Tibial nerve (tissue), 4 donors: Measurements from ENCODE around the gene MYH7B. TPM values are rescaled to one million over a fixed set of nuclear protein-coding genes. Genes with fewer than 3 reads are reported as not detected.

ENCODE experiments used
- DNase-seq, 2 donors: peaks; one replicate each; pipeline ENCODE4 v3.0.0-alpha.2; 2019; ENCODE audit warnings: low spot score in 2 of 2
- H3K27ac ChIP-seq, 4 donors: fragments of 200-600 bp; sonication (generic) in 3 of 4; one replicate each; pipeline ENCODE4 v1.5.1; 2017 to 2019; ENCODE audit warnings: mild to moderate bottlenecking in 1 of 4
- H3K27me3 ChIP-seq, 2 donors: fragments of 200-600 bp; sonication (generic) in 1 of 2; one replicate each; pipeline versions ENCODE4 v1.5.1 to v1.6.0; 2017 to 2019
- H3K36me3 ChIP-seq, 3 donors: fragments of 200-600 bp; sonication (generic); one replicate each; pipeline ENCODE4 v1.5.1; 2018 to 2019
- H3K4me1 ChIP-seq, 4 donors: fragments of 200-600 bp; sonication (generic) in 3 of 4; one replicate each; pipeline ENCODE4 v1.5.1; 2017 to 2019
- H3K4me3 ChIP-seq, 4 donors: fragments of 200-600 bp; sonication (generic) in 3 of 4; one replicate each; pipeline ENCODE4 v1.5.1; 2017 to 2019; ENCODE audit warnings: mild to moderate bottlenecking in 1 of 4, moderate library complexity in 1 of 4
- H3K9me3 ChIP-seq, 4 donors: fragments of 200-600 bp; sonication (generic) in 3 of 4; one replicate each; pipeline ENCODE4 v1.5.1; 2017 to 2019
- CTCF ChIP-seq, 5 experiments: fragments of 200-600 bp in 3 of 5; fragments of 450-650 bp in 2 of 5; sonication (generic) in 3 of 5; IDR thresholded peaks; one replicate each; pipeline ENCODE4 v1.5.1; 2016 to 2019; ENCODE audit warnings: antibody characterized with exemption in 5 of 5, mild to moderate bottlenecking in 3 of 5, moderate library complexity in 2 of 5
- EP300 ChIP-seq, 2 donors: sonication (generic); formaldehyde crosslinking; IDR thresholded peaks; one replicate each; pipeline ENCODE4 v1.6.1; 2017; ENCODE audit warnings: antibody characterized with exemption in 2 of 2, mild to moderate bottlenecking in 1 of 2
- POLR2A ChIP-seq, 2 donors: fragments of 450-650 bp; IDR thresholded peaks; one replicate each; pipeline ENCODE4 v1.6.1; 2017; ENCODE audit warnings: antibody characterized with exemption in 2 of 2, mild to moderate bottlenecking in 2 of 2, moderate library complexity in 2 of 2
- WGBS, 2 donors: methylation state at CpG; one replicate each; pipeline ENCODE4 v1.1.5; 2018; 5-methylcytosine and 5-hydroxymethylcytosine counted together
- total RNA-seq, 4 donors: library from RNA; depleted of rRNA; stranded (reverse); fragments of >200 nt; gene quantifications; one replicate each; pipeline ENCODE4 v1.1.0, GENCODE V29; 2016

MYH7B gene
- total RNA-seq, 4 donors from 2014 or later: 3.3 to 5.3 (median 4.0) TPM

DNA sequence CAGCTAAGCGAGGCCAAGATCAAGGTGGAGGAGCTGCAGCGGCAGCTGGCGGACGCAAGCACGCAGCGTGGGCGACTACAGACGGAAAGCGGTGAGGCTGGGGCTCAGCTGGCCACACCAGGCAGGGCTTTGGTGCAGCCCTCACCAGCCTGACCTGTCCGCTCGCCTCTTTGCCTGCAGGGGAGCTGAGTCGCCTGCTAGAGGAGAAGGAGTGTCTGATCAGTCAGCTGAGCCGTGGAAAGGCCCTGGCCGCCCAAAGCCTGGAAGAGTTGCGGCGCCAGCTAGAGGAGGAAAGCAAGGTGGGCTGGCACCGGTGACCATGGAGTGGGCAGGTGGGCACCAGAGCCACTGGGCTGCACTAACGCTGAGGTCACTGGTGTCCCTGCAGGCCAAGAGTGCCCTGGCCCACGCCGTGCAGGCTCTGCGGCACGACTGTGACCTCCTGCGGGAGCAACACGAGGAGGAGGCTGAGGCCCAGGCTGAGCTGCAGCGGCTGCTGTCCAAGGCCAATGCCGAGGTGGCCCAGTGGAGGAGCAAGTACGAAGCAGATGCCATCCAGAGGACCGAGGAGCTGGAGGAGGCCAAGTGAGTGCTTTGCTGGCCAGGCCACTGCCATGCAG is 42.8 kb downstream of the MYH7B start:
- Histone ChIP-seq H3K27me3 (no peaks in the 10 kb centered on the region), H3K4me3 (no peak overlapping the region), H3K9me3 (no peaks in the 10 kb centered on the region), H3K4me1 (peaks cover 0 to 11% (median 0%) of the 10 kb centered on the region in 4 donors), H3K27ac (no peak overlapping the region), H3K36me3 (peaks cover 2 to 100% (median 36%) of the 10 kb centered on the region in 3 donors)
- TF ChIP-seq EP300 (IDR thresholded peaks at IDR 0.05): no peak
- TF ChIP-seq POLR2A (IDR thresholded peaks at IDR 0.05): no peak
- no peak for TF ChIP-seq CTCF (IDR thresholded peaks at IDR 0.05)
- DNase-seq: no peak
- 88% methylated on average over 23 to 27 of the region's 28 CpGs for WGBS, 2 donors

GRCh38 chr20:34999021-34999451 is 43.4 kb downstream of the MYH7B start:
- Histone ChIP-seq H3K4me3 (no peak overlapping the region), H3K36me3 (peaks cover 2 to 100% (median 38%) of the 10 kb centered on the region in 3 donors), H3K27ac (no peak overlapping the region), H3K27me3 (no peaks in the 10 kb centered on the region), H3K4me1 (peaks cover 0 to 11% (median 0%) of the 10 kb centered on the region in 4 donors), H3K9me3 (no peaks in the 10 kb centered on the region)
- TF ChIP-seq CTCF (IDR thresholded peaks at IDR 0.05) (no peak), EP300 (IDR thresholded peaks at IDR 0.05) (no peak), POLR2A (IDR thresholded peaks at IDR 0.05) (no peak)
- DNase-seq: no peak
- WGBS, 2 donors: 90 to 92% methylated on average over 25 of the region's 25 CpGs

DNA sequence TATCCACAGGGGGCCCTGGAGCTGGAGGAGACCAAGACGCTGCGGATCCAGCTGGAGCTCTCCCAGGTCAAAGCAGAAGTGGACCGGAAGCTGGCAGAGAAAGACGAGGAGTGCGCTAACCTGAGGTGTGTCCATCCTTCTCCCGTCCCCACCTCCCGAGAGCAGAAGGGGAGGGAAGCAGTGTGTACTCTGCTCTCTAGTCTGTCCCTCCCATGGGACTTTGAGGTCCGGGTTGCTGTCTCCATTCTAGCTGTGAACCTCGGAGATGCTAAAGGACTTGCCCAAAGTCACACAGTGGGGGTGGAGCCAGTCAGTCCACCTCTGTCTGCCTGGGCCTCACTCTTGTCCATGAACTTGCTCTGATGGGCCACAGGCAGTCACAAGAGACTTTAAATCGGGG is 44.1 kb downstream of the MYH7B start:
- Histone ChIP-seq H3K36me3 (peaks cover 2 to 100% (median 39%) of the 10 kb centered on the region in 3 donors), H3K27me3 (no peaks in the 10 kb centered on the region), H3K4me1 (peaks cover 0 to 11% (median 0%) of the 10 kb centered on the region in 4 donors), H3K4me3 (no peak overlapping the region), H3K9me3 (no peaks in the 10 kb centered on the region), H3K27ac (no peak overlapping the region)
- TF ChIP-seq EP300 (IDR thresholded peaks at IDR 0.05) (no peak), POLR2A (IDR thresholded peaks at IDR 0.05) (no peak), CTCF (IDR thresholded peaks at IDR 0.05) (no peak)
- DNase-seq: no peak
- 68 to 79% methylated on average over 10 of the region's 10 CpGs for whole genome bisulfite sequencing, 2 donors

GRCh38 chr20:35000311-35000921 is 44.7 kb downstream of the MYH7B start:
- 91 to 93% methylated on average over 28 of the region's 28 CpGs for WGBS, 2 donors
- no peaks in the 10 kb centered on the region for H3K27me3 ChIP-seq
- no peak for DNase-seq
- H3K4me1 ChIP-seq: peaks cover 0 to 11% (median 0%) of the 10 kb centered on the region in 4 donors
- no peak for TF ChIP-seq CTCF (IDR thresholded peaks at IDR 0.05)
- no peak for TF ChIP-seq POLR2A (IDR thresholded peaks at IDR 0.05)
- no peak for TF ChIP-seq EP300 (IDR thresholded peaks at IDR 0.05)
- H3K27ac ChIP-seq: no peak overlapping the region
- H3K4me3 ChIP-seq: no peak overlapping the region
- H3K9me3 ChIP-seq: no peaks in the 10 kb centered on the region
- peaks cover 2 to 100% (median 44%) of the 10 kb centered on the region in 3 donors for H3K36me3 ChIP-seq

DNA sequence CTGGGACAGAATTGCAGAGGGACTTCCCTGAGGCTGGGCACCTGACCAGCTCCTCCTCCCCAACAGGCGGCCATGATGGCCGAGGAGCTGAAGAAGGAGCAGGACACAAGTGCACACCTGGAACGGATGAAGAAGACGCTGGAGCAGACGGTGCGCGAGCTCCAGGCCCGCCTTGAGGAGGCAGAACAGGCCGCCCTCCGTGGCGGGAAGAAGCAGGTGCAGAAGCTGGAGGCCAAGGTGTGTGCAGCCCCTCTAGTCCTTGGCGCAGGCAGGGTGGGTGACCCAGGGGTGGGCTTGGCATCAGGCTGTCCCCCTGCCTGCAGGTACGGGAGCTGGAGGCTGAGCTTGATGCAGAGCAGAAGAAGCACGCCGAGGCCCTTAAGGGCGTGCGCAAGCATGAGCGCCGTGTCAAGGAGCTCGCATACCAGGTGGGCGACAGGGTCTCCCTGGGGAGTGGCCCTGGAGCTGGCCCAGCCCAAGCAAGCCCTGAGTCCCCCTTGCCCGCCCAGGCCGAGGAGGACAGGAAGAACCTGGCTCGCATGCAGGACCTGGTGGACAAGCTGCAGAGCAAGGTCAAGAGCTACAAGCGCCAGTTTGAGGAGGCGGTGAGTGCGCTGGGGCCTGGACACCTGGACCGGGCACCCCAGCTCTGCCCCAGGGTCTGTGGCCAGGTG is 45.4 kb downstream of the MYH7B start:
- no peak overlapping the region for H3K27ac ChIP-seq
- DNase-seq: no peak
- peaks cover 0 to 11% (median 0%) of the 10 kb centered on the region in 4 donors for H3K4me1 ChIP-seq
- no peaks in the 10 kb centered on the region for H3K9me3 ChIP-seq
- no peaks in the 10 kb centered on the region for H3K27me3 ChIP-seq
- no peak overlapping the region for H3K4me3 ChIP-seq
- WGBS, 2 donors: 93 to 94% methylated on average over 25 to 28 of the region's 28 CpGs
- peaks cover 2 to 100% (median 43%) of the 10 kb centered on the region in 3 donors for H3K36me3 ChIP-seq
- no peak for TF ChIP-seq POLR2A (IDR thresholded peaks at IDR 0.05)
- TF ChIP-seq CTCF (IDR thresholded peaks at IDR 0.05): no peak
- TF ChIP-seq EP300 (IDR thresholded peaks at IDR 0.05): no peak
